ENCODE measurements around the gene PORCN.

The PORCN gene

GRCh38 chrX:48508400-48509244, at the start of gene PORCN:
PORCN (plus strand) TSS chrX:48508992; CDS start chrX:48509821, 829 bp downstream.
- Histone ChIP-seq H3K27ac (no peak within 1 kb of the TSS), H3K36me3 (ENCODE audit: insufficient read depth, low read length) (no peaks in the 10 kb centered on the region), H3K4me3 (peak within 1 kb of the TSS; percentile 84), H3K9ac (ENCODE audit: insufficient read length) (peak within 1 kb of the TSS; percentile 65), H3K9me3 (ENCODE audit: low read depth, low read length) (no peaks in the 10 kb centered on the region)
- no peak for DNase-seq (ENCODE audit: low read depth, low spot score)
- peak; percentile 72 for TF ChIP-seq POLR2AphosphoS5 (IDR thresholded peaks at IDR 0.05; ENCODE audit: borderline replicate concordance, low read depth, low read length)
- TF ChIP-seq EZH2 (IDR thresholded peaks at IDR 0.05): no peak

- TF ChIP-seq POLR2AphosphoS5 (IDR thresholded peaks at IDR 0.05; ENCODE audit: borderline replicate concordance, low read depth, low read length) (no peak), FOXP2 (optimal IDR thresholded peaks at IDR 0.05; ENCODE audit: control extremely low read depth, extremely low read length, insufficient read depth) (no peak), EZH2 (IDR thresholded peaks at IDR 0.05) (no peak)
- H3K27ac ChIP-seq: no peak overlapping the region
- peaks cover 29% of the 10 kb centered on the region; the same call in 1 of the 2 replicates for H3K36me3 ChIP-seq (ENCODE audit: insufficient read depth, low read length)
- no peak overlapping the region for H3K9ac ChIP-seq (ENCODE audit: insufficient read length)
- no peak overlapping the region for H3K4me3 ChIP-seq
- DNase-seq (ENCODE audit: low read depth, low spot score): no peak
- no peaks in the 10 kb centered on the region for H3K9me3 ChIP-seq (ENCODE audit: low read depth, low read length)
These were observed 49.3 kb upstream of the PORCN start for GRCh38 chrX:48459483-48459882.

- Histone ChIP-seq H3K27ac (no peak overlapping the region), H3K9ac (ENCODE audit: insufficient read length) (no peak overlapping the region), H3K4me3 (no peak overlapping the region), H3K9me3 (ENCODE audit: low read depth, low read length) (no peaks in the 10 kb centered on the region), H3K36me3 (ENCODE audit: insufficient read depth, low read length) (peaks cover 29% of the 10 kb centered on the region; the same call in 1 of the 2 replicates)
- TF ChIP-seq POLR2AphosphoS5 (IDR thresholded peaks at IDR 0.05; ENCODE audit: borderline replicate concordance, low read depth, low read length): no peak
- TF ChIP-seq FOXP2 (optimal IDR thresholded peaks at IDR 0.05; ENCODE audit: control extremely low read depth, extremely low read length, insufficient read depth): no peak
- TF ChIP-seq EZH2 (IDR thresholded peaks at IDR 0.05): no peak
- no peak for DNase-seq (ENCODE audit: low read depth, low spot score)
These were observed 48.8 kb upstream of the PORCN start for GRCh38 chrX:48460031-48460430.

- no peak for DNase-seq (ENCODE audit: low read depth, low spot score)
- no peaks in the 10 kb centered on the region for H3K9me3 ChIP-seq (ENCODE audit: low read depth, low read length)
- peaks cover 34% of the 10 kb centered on the region; the same call in 1 of the 2 replicates for H3K36me3 ChIP-seq (ENCODE audit: insufficient read depth, low read length)
- TF ChIP-seq POLR2AphosphoS5 (IDR thresholded peaks at IDR 0.05; ENCODE audit: borderline replicate concordance, low read depth, low read length) (no peak), FOXP2 (optimal IDR thresholded peaks at IDR 0.05; ENCODE audit: control extremely low read depth, extremely low read length, insufficient read depth) (no peak)
- no peak overlapping the region for H3K27ac ChIP-seq
- H3K9ac ChIP-seq (ENCODE audit: insufficient read length): no peak overlapping the region
- H3K4me3 ChIP-seq: no peak overlapping the region
These were observed 48.2 kb upstream of the PORCN start for GRCh38 chrX:48460606-48461005.

- Histone ChIP-seq H3K4me3 (no peak overlapping the region), H3K9me3 (ENCODE audit: low read depth, low read length) (no peaks in the 10 kb centered on the region), H3K36me3 (ENCODE audit: insufficient read depth, low read length) (peaks cover 40% of the 10 kb centered on the region; the same call in 1 of the 2 replicates), H3K27ac (no peak overlapping the region), H3K9ac (ENCODE audit: insufficient read length) (no peak overlapping the region)
- DNase-seq (ENCODE audit: low read depth, low spot score): no peak
- TF ChIP-seq EZH2 (IDR thresholded peaks at IDR 0.05) (no peak), FOXP2 (optimal IDR thresholded peaks at IDR 0.05; ENCODE audit: control extremely low read depth, extremely low read length, insufficient read depth) (no peak), POLR2AphosphoS5 (IDR thresholded peaks at IDR 0.05; ENCODE audit: borderline replicate concordance, low read depth, low read length) (no peak)
These were observed 47.0 kb upstream of the PORCN start for GRCh38 chrX:48461830-48462229.

- H3K36me3 ChIP-seq (ENCODE audit: insufficient read depth, low read length): peaks cover 34% of the 10 kb centered on the region; the same call in 1 of the 2 replicates
- no peak for DNase-seq (ENCODE audit: low read depth, low spot score)
- no peaks in the 10 kb centered on the region for H3K9me3 ChIP-seq (ENCODE audit: low read depth, low read length)
- no peak overlapping the region for H3K27ac ChIP-seq
- H3K9ac ChIP-seq (ENCODE audit: insufficient read length): peak overlapping the region; percentile 26
- peak overlapping the region; percentile 85 for H3K4me3 ChIP-seq
- TF ChIP-seq POLR2AphosphoS5 (IDR thresholded peaks at IDR 0.05; ENCODE audit: borderline replicate concordance, low read depth, low read length) (no peak), FOXP2 (optimal IDR thresholded peaks at IDR 0.05; ENCODE audit: control extremely low read depth, extremely low read length, insufficient read depth) (no peak)
These were observed 43.4 kb upstream of the PORCN start for GRCh38 chrX:48465336-48465933.

GRCh38 chrX:48466696-48467095, 42.1 kb upstream of the PORCN start:
- H3K36me3 ChIP-seq (ENCODE audit: insufficient read depth, low read length): peaks cover 23% of the 10 kb centered on the region; the same call in 1 of the 2 replicates
- H3K4me3 ChIP-seq: peak overlapping the region; percentile 85
- no peak overlapping the region for H3K27ac ChIP-seq
- no peak for DNase-seq (ENCODE audit: low read depth, low spot score)
- H3K9me3 ChIP-seq (ENCODE audit: low read depth, low read length): no peaks in the 10 kb centered on the region
- peak overlapping the region; percentile 87 for H3K9ac ChIP-seq (ENCODE audit: insufficient read length)
- no peak for TF ChIP-seq FOXP2 (optimal IDR thresholded peaks at IDR 0.05; ENCODE audit: control extremely low read depth, extremely low read length, insufficient read depth)
- TF ChIP-seq POLR2AphosphoS5 (IDR thresholded peaks at IDR 0.05; ENCODE audit: borderline replicate concordance, low read depth, low read length): no peak
- TF ChIP-seq EZH2 (IDR thresholded peaks at IDR 0.05): no peak

- Histone ChIP-seq H3K4me3 (peak overlapping the region; percentile 85), H3K27ac (no peak overlapping the region), H3K36me3 (ENCODE audit: insufficient read depth, low read length) (peaks cover 17% of the 10 kb centered on the region; the same call in 1 of the 2 replicates), H3K9ac (ENCODE audit: insufficient read length) (peak overlapping the region; percentile 87), H3K9me3 (ENCODE audit: low read depth, low read length) (no peaks in the 10 kb centered on the region)
- TF ChIP-seq EZH2 (IDR thresholded peaks at IDR 0.05): no peak
- TF ChIP-seq FOXP2 (optimal IDR thresholded peaks at IDR 0.05; ENCODE audit: control extremely low read depth, extremely low read length, insufficient read depth): no peak
- no peak for TF ChIP-seq POLR2AphosphoS5 (IDR thresholded peaks at IDR 0.05; ENCODE audit: borderline replicate concordance, low read depth, low read length)
- no peak for DNase-seq (ENCODE audit: low read depth, low spot score)
These were observed 41.5 kb upstream of the PORCN start for GRCh38 chrX:48467281-48467761.
